GM21529 (cell line): ENCODE data around the gene MEGF11.

Experiments used
- ATAC-seq: cut with Tn5 transposase; IDR thresholded peaks from one replicate; pipeline ENCODE4 v1.9.1; 2021; ENCODE audit not compliant: unreplicated experiment

Gene MEGF11

GRCh38 chr15:66097151-66098021 lies 156.2 kb downstream of the MEGF11 start:
- no peak for ATAC-seq

GRCh38 chr15:66096688-66097058 lies 156.9 kb downstream of the MEGF11 start:
- ATAC-seq, result no peak

- ATAC-seq, result no peak
Observed at GRCh38 chr15:66095871-66096687, 157.5 kb downstream of the MEGF11 start.

GRCh38 chr15:66094331-66094730 lies 159.2 kb downstream of the MEGF11 start:
- ATAC-seq, result no peak

- no peak for ATAC-seq
Observed at GRCh38 chr15:66092053-66093016, 161.2 kb downstream of the MEGF11 start.

GRCh38 chr15:66089509-66089908 lies 164.0 kb downstream of the MEGF11 start:
- no peak for ATAC-seq

GRCh38 chr15:66089049-66089448 lies 164.5 kb downstream of the MEGF11 start:
- no peak for ATAC-seq

GRCh38 chr15:66085128-66085527 lies 168.4 kb downstream of the MEGF11 start:
- ATAC-seq, result no peak

- no peak for ATAC-seq
Observed at GRCh38 chr15:66084704-66085103, 168.8 kb downstream of the MEGF11 start.

GRCh38 chr15:66080717-66081398 lies 172.7 kb downstream of the MEGF11 start:
- no peak for ATAC-seq

GRCh38 chr15:66078929-66079275 lies 174.6 kb downstream of the MEGF11 start:
- no peak for ATAC-seq

- ATAC-seq, result no peak
Observed at GRCh38 chr15:66078196-66078928, 175.2 kb downstream of the MEGF11 start.

- ATAC-seq, result no peak
Observed at GRCh38 chr15:66077320-66077663, 176.3 kb downstream of the MEGF11 start.

GRCh38 chr15:66076591-66077319 lies 176.8 kb downstream of the MEGF11 start:
- ATAC-seq, result no peak

- ATAC-seq, result no peak
Observed at GRCh38 chr15:66075947-66076346, 177.6 kb downstream of the MEGF11 start.

- ATAC-seq, result no peak
Observed at GRCh38 chr15:66072616-66073361, 180.8 kb downstream of the MEGF11 start.

- no peak for ATAC-seq
Observed at GRCh38 chr15:66071921-66072295, 181.6 kb downstream of the MEGF11 start.

- ATAC-seq, result no peak
Observed at GRCh38 chr15:66071160-66071920, 182.2 kb downstream of the MEGF11 start.
